HG03095 (cell line): ENCODE data around the gene SNX25.
"Not testable (repeated sequence)": the region's sequence is repeated elsewhere in the genome, so short reads cannot be mapped to it uniquely, and the experiment has no call there.

Source experiments
- ATAC-seq: cut with Tn5 transposase; IDR thresholded peaks from one replicate; pipeline ENCODE4 v1.9.1; 2021; ENCODE audit warnings: moderate library complexity; ENCODE audit not compliant: unreplicated experiment

The SNX25 gene

GRCh38 chr4:185209031-185209851 lies at the start of gene SNX25:
Gene SNX25 (plus strand): TSS chr4:185209598. CDS start chr4:185209827, 229 bp downstream.
- ATAC-seq: peak; percentile 65

- peak; percentile 98 for ATAC-seq
Measured at GRCh38 chr4:185165605-185166063, 43.8 kb upstream of the SNX25 start.

- no peak for ATAC-seq
Measured at GRCh38 chr4:185167234-185167633, 42.2 kb upstream of the SNX25 start.

GRCh38 chr4:185171373-185172071 lies 37.9 kb upstream of the SNX25 start:
- peak; percentile 87 for ATAC-seq

- no peak for ATAC-seq
Measured at GRCh38 chr4:185179488-185179887, 29.9 kb upstream of the SNX25 start.

GRCh38 chr4:185182239-185182638 lies 27.2 kb upstream of the SNX25 start:
- no peak for ATAC-seq

GRCh38 chr4:185183622-185184281 lies 25.6 kb upstream of the SNX25 start:
- peak; percentile 64 for ATAC-seq

- no peak for ATAC-seq
Measured at GRCh38 chr4:185186769-185187168, 22.6 kb upstream of the SNX25 start.

- ATAC-seq: no peak
Measured at GRCh38 chr4:185189606-185190305, 19.6 kb upstream of the SNX25 start.

GRCh38 chr4:185190306-185190856 lies 19.0 kb upstream of the SNX25 start:
- no peak for ATAC-seq

GRCh38 chr4:185192059-185192458 lies 17.3 kb upstream of the SNX25 start:
- peak; percentile 81 for ATAC-seq

- no peak for ATAC-seq
Measured at GRCh38 chr4:185194924-185195888, 14.2 kb upstream of the SNX25 start.

GRCh38 chr4:185196437-185196836 lies 13.0 kb upstream of the SNX25 start:
- ATAC-seq: no peak

- not testable (repeated sequence) for ATAC-seq
Measured at GRCh38 chr4:185198189-185198588, 11.2 kb upstream of the SNX25 start.

GRCh38 chr4:185201977-185202962 lies 7.1 kb upstream of the SNX25 start:
- ATAC-seq: no peak

GRCh38 chr4:185202984-185203485 lies 6.4 kb upstream of the SNX25 start:
- ATAC-seq: no peak

- ATAC-seq: peak; percentile 64
Measured at GRCh38 chr4:185203486-185204237, 5.7 kb upstream of the SNX25 start, which contains the start of gene CFAP97. Gene CFAP97 (minus strand): TSS chr4:185204000. CDS start chr4:185191196, 12,804 bp downstream.
